ENCODE measurements around the gene ENGASE. TPM values are rescaled to one million over a fixed set of nuclear protein-coding genes. Genes with fewer than 3 reads are reported as not detected.

ENGASE gene
- total and polyA plus RNA-seq, 2 experiments from 2014 or later = 9.0 to 27.1 TPM

GRCh38 chr17:79051306-79051705, 23.3 kb upstream of the ENGASE start (continued):
- TF ChIP-seq ZNF331 (CRISPR knock-in tag; IDR thresholded peaks at IDR 0.05; ENCODE audit: low read depth) (no peak), POLR2AphosphoS5 (IDR thresholded peaks at IDR 0.05; ENCODE audit: low read depth) (no peak), ZNF114 (CRISPR knock-in tag; IDR thresholded peaks at IDR 0.05) (no peak)

GRCh38 chr17:79052131-79052530, 22.5 kb upstream of the ENGASE start:
- Histone ChIP-seq H3K36me3 (ENCODE audit: insufficient read depth) (no peaks in the 10 kb centered on the region), H3K27me3 (ENCODE audit: insufficient read depth) (no peaks in the 10 kb centered on the region), H3K4me1 (ENCODE audit: insufficient read depth) (no peaks in the 10 kb centered on the region), H3F3A (replicated peaks; ENCODE audit: low read depth) (no peaks in the 10 kb centered on the region), H2AFZ (no peak overlapping the region), H3K79me2 (replicated peaks; ENCODE audit: insufficient read depth) (no peaks in the 10 kb centered on the region), H4K20me1 (replicated peaks; ENCODE audit: insufficient read depth) (no peaks in the 10 kb centered on the region), H3K9me2 (ENCODE audit: insufficient read depth) (no peaks in the 10 kb centered on the region), H3K4me2 (no peak overlapping the region), H3K27ac (ENCODE audit: low read depth) (no peak overlapping the region), H3K4me3 (no peak overlapping the region)
- no peak for TF ChIP-seq REST (IDR thresholded peaks at IDR 0.05; ENCODE audit: unreplicated experiment)
- no peak for TF ChIP-seq CREB1 (CRISPR knock-in tag; IDR thresholded peaks at IDR 0.05; ENCODE audit: low read depth)
- TF ChIP-seq CTCF (conservative IDR thresholded peaks at IDR 0.05; ENCODE audit: low read depth in 2 of 2) = no peak
- no peak for TF ChIP-seq ZNF462 (CRISPR knock-in tag; IDR thresholded peaks at IDR 0.05)
- TF ChIP-seq JUNB (IDR thresholded peaks at IDR 0.05; ENCODE audit: unreplicated experiment) = no peak
- TF ChIP-seq EZH2phosphoT487 (IDR thresholded peaks at IDR 0.05; ENCODE audit: unreplicated experiment) = no peak
- TF ChIP-seq EZH2 (IDR thresholded peaks at IDR 0.05; ENCODE audit: low read depth, unreplicated experiment) = no peak
- TF ChIP-seq ZNF114 (CRISPR knock-in tag; IDR thresholded peaks at IDR 0.05) = no peak
- no peak for TF ChIP-seq ZNF331 (CRISPR knock-in tag; IDR thresholded peaks at IDR 0.05; ENCODE audit: low read depth)
- TF ChIP-seq STAT1 (IDR thresholded peaks at IDR 0.05; ENCODE audit: unreplicated experiment) = no peak
- no peak for TF ChIP-seq POLR2AphosphoS5 (IDR thresholded peaks at IDR 0.05; ENCODE audit: low read depth)
- TF ChIP-seq NANOG (IDR thresholded peaks at IDR 0.05; ENCODE audit: borderline replicate concordance) = no peak
- TF ChIP-seq ETS1 (IDR thresholded peaks at IDR 0.05) = no peak
- no peaks in the 10 kb centered on the region; the same call in 2 of the 3 replicates for H3K36me3 Mint-ChIP-seq (ENCODE audit: low read depth)
- no peak overlapping the region for H3K27ac Mint-ChIP-seq
- ATAC-seq (no peak), DNase-seq (ENCODE audit: low spot score) (no peak)
- no peak overlapping the region for H3K4me3 Mint-ChIP-seq
- H3K27me3 Mint-ChIP-seq (ENCODE audit: insufficient read depth, low read depth, poor library complexity) = peaks cover 15% of the 10 kb centered on the region
- H3K4me1 Mint-ChIP-seq = no peaks in the 10 kb centered on the region
- peaks cover 27% of the 10 kb centered on the region for H3K9me3 Mint-ChIP-seq

All from GM23338 (cell line).